Peyer's patch (tissue), 4 donors: Measurements from ENCODE around the gene RFX5. TPM values are rescaled to one million over a fixed set of nuclear protein-coding genes. Genes with fewer than 3 reads are reported as not detected.
"Not testable (repeated sequence)": the region's sequence is repeated elsewhere in the genome, so short reads cannot be mapped to it uniquely, and the experiment has no call there.

Experiments
- DNase-seq, 3 donors: peaks; one replicate each; pipeline ENCODE4 v3.0.0-alpha.2; 2017 to 2019
- H3K27ac ChIP-seq, 4 donors: fragments of 200-600 bp; sonication (generic); one replicate each; pipeline ENCODE4 v1.5.1; 2016 to 2019
- H3K27me3 ChIP-seq, 2 donors: fragments of 200-600 bp; sonication (generic); one replicate each; pipeline ENCODE4 v1.5.1; 2019
- H3K36me3 ChIP-seq, 3 donors: fragments of 200-600 bp; sonication (generic); one replicate each; pipeline ENCODE4 v1.5.1; 2016 to 2019
- H3K4me1 ChIP-seq, 4 donors: fragments of 200-600 bp; sonication (generic); one replicate each; pipeline ENCODE4 v1.5.1; 2016 to 2019
- H3K4me3 ChIP-seq, 4 donors: fragments of 200-600 bp; sonication (generic); 1 replicate in 3 of 4; 2 replicates in 1 of 4; pipeline ENCODE4 v1.5.1; 2016 to 2019; ENCODE audit warnings: mild to moderate bottlenecking in 1 of 4
- H3K9me3 ChIP-seq, 4 donors: fragments of 200-600 bp; sonication (generic); one replicate each; pipeline ENCODE4 v1.5.1; 2016 to 2019; ENCODE audit warnings: mild to moderate bottlenecking in 1 of 4
- CTCF ChIP-seq, 6 experiments: fragments of 450-650 bp in 4 of 6; fragments of 200-600 bp in 2 of 6; sonication (generic) in 1 of 6; IDR thresholded peaks; one replicate each; pipeline ENCODE4 v1.5.1; 2017 to 2019; ENCODE audit warnings: antibody characterized with exemption in 6 of 6, mild to moderate bottlenecking in 3 of 6, moderate library complexity in 1 of 6
- POLR2A ChIP-seq, 2 donors: fragments of 450-650 bp; IDR thresholded peaks; one replicate each; pipeline ENCODE4 v1.5.1; 2017; ENCODE audit warnings: antibody characterized with exemption in 2 of 2, mild to moderate bottlenecking in 2 of 2, moderate library complexity in 2 of 2
- total RNA-seq, 4 donors: library from RNA; depleted of rRNA; stranded (reverse); fragments of >200 nt; gene quantifications; one replicate each; pipeline ENCODE4 v1.1.0, GENCODE V29; 2016

RFX5 gene
- total RNA-seq, 4 donors from 2014 or later, result 35.6 to 187 (median 42.0) TPM

GRCh38 chr1:151364996-151365395, 17.9 kb upstream of the RFX5 start:
- H3K27ac ChIP-seq, result no peak overlapping the region
- DNase-seq, result no peak
- peaks cover 0 to 5% (median 2%) of the 10 kb centered on the region in 4 donors for H3K9me3 ChIP-seq
- H3K4me3 ChIP-seq, result no peak overlapping the region
- H3K36me3 ChIP-seq, result peaks cover 0 to 54% (median 0%) of the 10 kb centered on the region in 3 donors
- no peak for TF ChIP-seq POLR2A (IDR thresholded peaks at IDR 0.05)
- TF ChIP-seq CTCF (IDR thresholded peaks at IDR 0.05), result no peak
- no peaks in the 10 kb centered on the region for H3K27me3 ChIP-seq
- H3K4me1 ChIP-seq, result peaks cover 0 to 17% (median 4%) of the 10 kb centered on the region in 4 donors

GRCh38 chr1:151362308-151363155, 15.5 kb upstream of the RFX5 start:
- Histone ChIP-seq H3K4me3 (no peak overlapping the region), H3K9me3 (peaks cover 0 to 5% (median 2%) of the 10 kb centered on the region in 4 donors), H3K36me3 (peaks cover 0 to 44% (median 0%) of the 10 kb centered on the region in 3 donors), H3K27me3 (no peaks in the 10 kb centered on the region), H3K4me1 (no peaks in the 10 kb centered on the region), H3K27ac (no peak overlapping the region)
- TF ChIP-seq POLR2A (IDR thresholded peaks at IDR 0.05), result no peak
- no peak for TF ChIP-seq CTCF (IDR thresholded peaks at IDR 0.05)
- DNase-seq, result no peak

DNA sequence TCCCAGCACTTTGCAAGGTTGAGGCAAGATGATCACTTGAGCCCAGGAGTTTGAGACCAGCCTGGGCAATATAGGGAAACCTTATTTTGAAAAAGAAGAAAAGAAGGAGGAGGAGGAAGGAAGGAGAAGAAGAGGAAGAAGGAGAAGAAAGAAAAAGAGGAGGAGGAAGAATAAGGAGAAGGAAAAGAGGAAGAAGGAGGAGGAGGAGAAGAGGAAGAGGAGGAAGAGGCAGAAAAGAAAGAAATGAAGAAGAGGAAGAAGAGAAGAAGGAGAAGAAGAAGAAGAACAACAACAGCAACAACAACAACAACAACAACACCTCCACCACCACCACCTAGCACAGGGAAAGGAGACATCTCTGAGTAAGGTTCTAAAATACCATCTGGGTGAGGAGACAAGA, 14.8 kb upstream of the RFX5 start:
- H3K9me3 ChIP-seq, result peaks cover 0 to 5% (median 2%) of the 10 kb centered on the region in 4 donors
- no peaks in the 10 kb centered on the region for H3K4me1 ChIP-seq
- no peak overlapping the region for H3K27ac ChIP-seq
- peaks cover 0 to 37% (median 0%) of the 10 kb centered on the region in 3 donors for H3K36me3 ChIP-seq
- TF ChIP-seq POLR2A (IDR thresholded peaks at IDR 0.05), result no peak
- TF ChIP-seq CTCF (IDR thresholded peaks at IDR 0.05), result no peak
- no peak for DNase-seq
- H3K4me3 ChIP-seq, result no peak overlapping the region
- H3K27me3 ChIP-seq, result no peaks in the 10 kb centered on the region

DNA sequence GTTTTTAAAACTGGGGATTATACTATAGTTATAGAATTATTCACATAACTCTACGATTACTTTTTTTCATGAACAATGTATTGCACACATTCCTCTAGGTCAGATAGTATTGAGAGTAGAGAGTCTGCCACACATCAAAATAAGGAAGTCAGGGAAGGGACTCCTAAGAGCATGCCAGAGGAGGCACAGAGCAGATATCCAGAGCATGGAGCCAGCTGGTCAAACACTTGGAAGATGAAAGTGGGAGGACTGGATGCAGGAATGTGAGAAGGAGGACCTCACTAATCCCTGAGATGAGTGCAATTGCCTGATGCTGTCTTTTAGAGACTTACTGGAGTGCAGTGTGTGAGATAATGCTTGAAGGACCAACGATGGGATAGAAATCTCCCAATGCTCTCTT, 9.6 kb upstream of the RFX5 start:
- Histone ChIP-seq H3K36me3 (no peaks in the 10 kb centered on the region), H3K27me3 (no peaks in the 10 kb centered on the region), H3K9me3 (no peaks in the 10 kb centered on the region), H3K27ac (no peak overlapping the region), H3K4me3 (no peak overlapping the region), H3K4me1 (no peaks in the 10 kb centered on the region)
- TF ChIP-seq POLR2A (IDR thresholded peaks at IDR 0.05) (no peak), CTCF (IDR thresholded peaks at IDR 0.05) (no peak)
- DNase-seq, result no peak

DNA sequence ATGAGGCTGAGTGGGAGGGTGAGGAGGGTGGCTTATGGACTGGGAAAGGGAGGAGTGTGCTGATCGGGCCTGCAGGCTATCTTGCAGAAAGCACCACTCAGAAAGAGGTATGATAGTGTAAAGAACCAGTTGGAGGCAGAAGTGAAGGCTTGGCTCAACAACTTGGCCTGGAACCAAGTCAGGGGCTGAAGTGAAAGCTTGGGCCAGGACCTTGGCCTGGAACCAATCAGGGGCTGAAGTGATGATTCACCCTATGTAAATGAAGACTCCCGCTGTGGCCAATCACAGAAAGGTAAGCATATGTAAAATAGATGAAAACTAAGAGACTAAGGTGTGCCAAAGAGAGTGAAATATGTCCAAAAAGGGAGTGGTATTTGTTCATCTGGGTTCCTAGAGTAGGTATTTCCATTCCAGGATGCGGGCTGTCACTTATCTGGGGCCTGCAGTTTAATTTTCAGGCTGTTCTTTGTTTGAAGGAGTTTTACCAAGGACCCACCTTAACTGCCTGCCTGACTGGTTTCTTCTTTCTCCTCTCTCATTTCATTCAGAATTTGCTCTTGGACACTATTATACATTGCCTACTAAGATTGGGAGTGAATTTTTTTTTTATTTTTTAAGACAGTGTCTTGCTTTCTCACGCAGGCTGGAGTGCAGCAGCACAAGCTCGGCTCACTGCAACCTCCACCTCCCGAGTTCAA, 5.1 kb upstream of the RFX5 start:
- no peak for DNase-seq
- H3K36me3 ChIP-seq, result no peaks in the 10 kb centered on the region
- peaks cover 0 to 4% (median 0%) of the 10 kb centered on the region in 4 donors for H3K4me1 ChIP-seq
- H3K27me3 ChIP-seq, result no peaks in the 10 kb centered on the region
- H3K4me3 ChIP-seq, result no peak overlapping the region
- TF ChIP-seq POLR2A (IDR thresholded peaks at IDR 0.05), result no peak
- no peak for TF ChIP-seq CTCF (IDR thresholded peaks at IDR 0.05)
- no peak overlapping the region for H3K27ac ChIP-seq
- no peaks in the 10 kb centered on the region for H3K9me3 ChIP-seq

- H3K4me1 ChIP-seq, result peaks cover 0 to 11% (median 7%) of the 10 kb centered on the region in 4 donors
- not testable (repeated sequence) for H3K4me3 ChIP-seq, H3K9me3 ChIP-seq, H3K27ac ChIP-seq, H3K27me3 ChIP-seq, H3K36me3 ChIP-seq, DNase-seq
These were observed 3.3 kb upstream of the RFX5 start for GRCh38 chr1:151350323-151350722.
